Measurements from ENCODE around the gene TMPRSS2. TPM values are rescaled to one million over a fixed set of nuclear protein-coding genes. Genes with fewer than 3 reads are reported as not detected.

TMPRSS2 gene
- total and polyA plus RNA-seq, 9 of the 15 experiments (the other 6 are each of a cell fraction or from before 2014, with no cell fraction given): 0.20 TPM; not detected in 8

GRCh38 chr21:41443562-41443961 lies 64.4 kb downstream of the TMPRSS2 start:
- Histone ChIP-seq H3K4me3 (no peak overlapping the region), H4K20me1 (replicated peaks; ENCODE audit: control insufficient read depth, insufficient read depth, low read length) (no peaks in the 10 kb centered on the region), H3K36me3 (ENCODE audit: control insufficient read depth, insufficient read depth, low read length) (no peaks in the 10 kb centered on the region), H3K27me3 (ENCODE audit: control insufficient read depth in 2 of 2, insufficient read depth in 2 of 2, low read length in 2 of 2) (peaks cover 0 to 10% of the 10 kb centered on the region in 2 experiments; a peak in 3 of 5 replicates), H3K9ac (ENCODE audit: insufficient read depth in 1 of 2, low read depth in 2 of 2, low read length in 2 of 2) (no peak overlapping the region), H2AFZ (ENCODE audit: low read depth, low read length) (no peak overlapping the region), H3K4me2 (ENCODE audit: insufficient read depth, low read length) (no peak overlapping the region), H3K9me3 (replicated peaks; ENCODE audit: control insufficient read depth, insufficient read depth, low read depth, low read length) (no peaks in the 10 kb centered on the region), H3K9me1 (ENCODE audit: control insufficient read depth, insufficient read depth, low read length) (no peaks in the 10 kb centered on the region), H3K79me2 (ENCODE audit: control insufficient read depth, insufficient read depth, low read length) (no peaks in the 10 kb centered on the region), H3K27ac (ENCODE audit: extremely low read depth, low read depth, low read length) (no peak overlapping the region), H3K4me1 (replicated peaks in 1 of 2; ENCODE audit: control insufficient read depth in 2 of 2, insufficient read depth in 2 of 2, low read length in 2 of 2) (no peaks in the 10 kb centered on the region)
- WGBS (ENCODE audit: insufficient coverage, low coverage, missing lambda C conversion rate): 0% methylated on average over 7 of the region's 7 CpGs
- POLR2A ChIA-PET: interaction anchor here (1.0 kb wide), 1 partner anchor 13 kb away, joined by 3 read pairs; no protein-coding TSS in a partner anchor
- CTCF ChIA-PET (ENCODE audit: low intra/inter-chr PET ratio): no interaction called here
- FAIRE-seq (no peak), DNase-seq (ENCODE audit: extremely low read depth in 1 of 4, low spot score in 3 of 4) (no peak), ATAC-seq (no peak)
- in situ Hi-C loops (cut with MboI) (no loop called here), intact Hi-C loops (cut with micrococcal nuclease) (no loop called here)
- BruUV-seq (replicated peaks): no TSS peak
- no peak for TF ChIP-seq ZNF766 (CRISPR knock-in tag; conservative IDR thresholded peaks at IDR 0.05)
- no peak for TF ChIP-seq GTF2F1 (IDR thresholded peaks at IDR 0.05; ENCODE audit: low read depth, low read length)
- TF ChIP-seq THAP12 (CRISPR knock-in tag; IDR thresholded peaks at IDR 0.05): no peak
- no peak for TF ChIP-seq E2F6 (IDR thresholded peaks at IDR 0.05; ENCODE audit: borderline replicate concordance in 1 of 2, extremely low read depth in 1 of 2, insufficient read depth in 1 of 2, insufficient read length in 1 of 2, low read depth in 1 of 2, low read length in 1 of 2, poor library complexity in 1 of 2, severe bottlenecking in 1 of 2)
- TF ChIP-seq CBFB (CRISPR knock-in tag; IDR thresholded peaks at IDR 0.05): no peak
- TF ChIP-seq PML (IDR thresholded peaks at IDR 0.05; ENCODE audit: low read length): no peak
- no peak for TF ChIP-seq PHF8 (IDR thresholded peaks at IDR 0.05; ENCODE audit: borderline replicate concordance, low read length)
- TF ChIP-seq RERE (CRISPR knock-in tag; IDR thresholded peaks at IDR 0.05; ENCODE audit: borderline replicate concordance): no peak
- no peak for TF ChIP-seq MCM5 (IDR thresholded peaks at IDR 0.05; ENCODE audit: low read depth)
- no peak for TF ChIP-seq HNRNPLL (IDR thresholded peaks at IDR 0.05; ENCODE audit: low read depth, low read length, poor library complexity, severe bottlenecking)
- TF ChIP-seq JUNB (CRISPR knock-in tag; conservative IDR thresholded peaks at IDR 0.05): no peak
- no peak for TF ChIP-seq CHD4 (IDR thresholded peaks at IDR 0.05; ENCODE audit: insufficient read depth, insufficient replicate concordance, low read depth, low read length, poor library complexity, severe bottlenecking)
- no peak for TF ChIP-seq CCAR2 (IDR thresholded peaks at IDR 0.05; ENCODE audit: low read depth, low read length)
